PC-3 (cell line): ENCODE results near the gene ANAPC10. TPM values are rescaled to one million over a fixed set of nuclear protein-coding genes. Genes with fewer than 3 reads are reported as not detected.

ENCODE experiments used
- ATAC-seq: fragments of 200-7000 bp; cut with Tn5 transposase; 2 replicates; pipeline ENCODE4 v1.9.1; 2020; ENCODE audit warnings: mild to moderate bottlenecking, moderate library complexity
- BruUV-seq: library from RNA; stranded (reverse); fragments of 400-500 nt; replicated peaks from 2 replicates; lab custom pipeline; 2021; lab: Mats Ljungman, UMichigan
- CTCF ChIA-PET: fragments of 300-600 bp; sonication (Branson Sonifier 250); formaldehyde crosslinking; loops from one replicate; lab custom pipeline; 2022; ENCODE audit warnings: antibody characterized with exemption; lab: Charles Lee
- POLR2A ChIA-PET: fragments of 300-600 bp; sonication (Branson Sonifier 250); formaldehyde crosslinking; loops from one replicate; lab custom pipeline; 2022; ENCODE audit warnings: antibody characterized with exemption; ENCODE audit not compliant: unreplicated experiment; lab: Charles Lee
- DNase-seq: peaks from one replicate; pipeline ENCODE4 v3.0.0-alpha.2; 2015
- H2AFZ ChIP-seq: fragments of 300-600 bp; sonication (generic); 2 replicates; pipeline ENCODE4 v1.6.0; 2016; ENCODE audit warnings: antibody characterized with exemption, low read length
- H3F3A ChIP-seq: fragments of 300-600 bp; sonication (generic); one replicate; pipeline ENCODE4 v1.6.0; 2017; ENCODE audit warnings: antibody characterized with exemption, low read length, control low read depth, mild to moderate bottlenecking; ENCODE audit not compliant: unreplicated experiment
- H3K27ac ChIP-seq: fragments of 300-600 bp; sonication (generic); 2 replicates; pipeline ENCODE4 v1.5.1; 2016; ENCODE audit warnings: mild to moderate bottlenecking, low read length
- H3K27me3 ChIP-seq: fragments of 300-600 bp; sonication (generic); 2 replicates; pipeline ENCODE4 v1.6.1; 2016; ENCODE audit warnings: low read length, mixed read lengths
- H3K36me3 ChIP-seq: fragments of 300-600 bp; sonication (generic); 2 replicates; pipeline ENCODE4 v1.6.1; 2016; ENCODE audit warnings: low read depth, mixed run types, low read length, mixed read lengths
- H3K4me1 ChIP-seq: fragments of 300-600 bp; sonication (generic); 2 replicates; pipeline ENCODE4 v1.5.1; 2016; ENCODE audit warnings: low read length; ENCODE audit not compliant: insufficient read depth
- H3K4me2 ChIP-seq: fragments of 300-600 bp; sonication (generic); 2 replicates; pipeline ENCODE4 v1.6.0; 2016; ENCODE audit warnings: low read length
- H3K4me3 ChIP-seq: fragments of 300-600 bp; sonication (generic); 2 replicates; pipeline ENCODE4 v1.5.1; 2016; ENCODE audit warnings: mild to moderate bottlenecking, low read length, mixed read lengths
- H3K79me2 ChIP-seq: fragments of 300-600 bp; sonication (generic); 2 replicates; pipeline ENCODE4 v1.6.1; 2017; ENCODE audit warnings: low read length, mixed read lengths
- H3K9ac ChIP-seq: fragments of 300-600 bp; sonication (generic); 2 replicates; pipeline ENCODE4 v1.6.0; 2016; ENCODE audit warnings: mild to moderate bottlenecking, low read length
- H3K9me2 ChIP-seq: fragments of 300-600 bp; sonication (generic); replicated peaks from 2 replicates; pipeline ENCODE4 v1.6.1; 2016; ENCODE audit warnings: mixed run types, low read length, mixed read lengths
- H3K9me3 ChIP-seq: fragments of 300-600 bp; sonication (generic); 2 replicates; pipeline ENCODE4 v1.6.1; 2016; ENCODE audit warnings: low read length, mixed read lengths
- H4K20me1 ChIP-seq: fragments of 300-600 bp; sonication (generic); 2 replicates; pipeline ENCODE4 v1.6.1; 2016; ENCODE audit warnings: low read length, mixed read lengths
- CTCF ChIP-seq: fragments of 300-600 bp; sonication (generic); conservative IDR thresholded peaks from 2 replicates; pipeline ENCODE4 v1.5.1; 2017; ENCODE audit warnings: antibody characterized with exemption, low read depth, mild to moderate bottlenecking, low read length
- EZH2 ChIP-seq: fragments of 300-600 bp; sonication (generic); IDR thresholded peaks from one replicate; pipeline ENCODE4 v1.6.1; 2017; ENCODE audit warnings: antibody characterized with exemption, mild to moderate bottlenecking, low read length; ENCODE audit not compliant: unreplicated experiment
- EZH2phosphoT487 ChIP-seq: fragments of 300-600 bp; sonication (generic); IDR thresholded peaks from 2 replicates; pipeline ENCODE4 v1.6.1; 2018; ENCODE audit warnings: mild to moderate bottlenecking, antibody characterized with exemption, low read length, borderline replicate concordance
- intact Hi-C: fragments of 100-400 bp; cut with micrococcal nuclease; formaldehyde crosslinking; loops from 2 replicates; pipeline ENCODE4 v1.9.0; 2023
- total RNA-seq: library from RNA; depleted of rRNA; stranded (reverse); fragments of >200 nt; gene quantifications from 2 replicates; pipeline ENCODE4 v1.2.3, GENCODE V29; 2014

ANAPC10 gene
- total RNA-seq, 1 experiment from 2014 or later = 33.1 TPM

- Histone ChIP-seq H3K4me3 (no peak overlapping the region), H3K4me1 (peaks cover 6% of the 10 kb centered on the region), H3K79me2 (no peaks in the 10 kb centered on the region), H3K9ac (no peak overlapping the region), H3F3A (no peaks in the 10 kb centered on the region), H3K27me3 (no peaks in the 10 kb centered on the region), H3K27ac (no peak overlapping the region), H3K9me3 (no peaks in the 10 kb centered on the region), H4K20me1 (no peaks in the 10 kb centered on the region), H3K36me3 (peaks cover 4% of the 10 kb centered on the region; the same call in 1 of the 2 replicates), H3K9me2 (no peaks in the 10 kb centered on the region), H2AFZ (no peak overlapping the region), H3K4me2 (0 out of 2 replicates have a peak overlapping the region, but pooled peaks have one; percentile 5)
- peak; percentile 49 for ATAC-seq
- intact Hi-C loops = loop anchor here (10.0 kb wide), 1 partner anchor 315 kb away; no protein-coding TSS in a partner anchor
- BruUV-seq = no TSS peak
- no peak for TF ChIP-seq CTCF
- TF ChIP-seq EZH2 = no peak
- TF ChIP-seq EZH2phosphoT487 = no peak
- peak; percentile 71 for DNase-seq
- CTCF ChIA-PET = no interaction called here
- POLR2A ChIA-PET = no interaction called here
Observed at GRCh38 chr4:145069361-145069760, 28.6 kb downstream of the ANAPC10 start.

GRCh38 chr4:145066063-145066501, 31.9 kb downstream of the ANAPC10 start:
- CTCF ChIA-PET = no interaction called here
- intact Hi-C loops = loop anchor here (10.0 kb wide), 1 partner anchor 311 kb away; no protein-coding TSS in a partner anchor
- ATAC-seq (peak; percentile 51), DNase-seq (no peak)
- H2AFZ ChIP-seq = no peak overlapping the region
- H4K20me1 ChIP-seq = no peaks in the 10 kb centered on the region
- no peak overlapping the region for H3K9ac ChIP-seq
- peaks cover 6% of the 10 kb centered on the region for H3K4me1 ChIP-seq
- POLR2A ChIA-PET = no interaction called here
- no TSS peak for BruUV-seq
- H3K4me2 ChIP-seq = no peak overlapping the region
- no peaks in the 10 kb centered on the region for H3K9me3 ChIP-seq
- H3K27ac ChIP-seq = no peak overlapping the region
- H3F3A ChIP-seq = no peaks in the 10 kb centered on the region
- peaks cover 4% of the 10 kb centered on the region; the same call in 1 of the 2 replicates for H3K36me3 ChIP-seq
- no peak overlapping the region for H3K4me3 ChIP-seq
- H3K27me3 ChIP-seq = no peaks in the 10 kb centered on the region
- TF ChIP-seq CTCF = no peak
- no peak for TF ChIP-seq EZH2
- TF ChIP-seq EZH2phosphoT487 = no peak
- no peaks in the 10 kb centered on the region for H3K79me2 ChIP-seq
- no peaks in the 10 kb centered on the region for H3K9me2 ChIP-seq

- no peaks in the 10 kb centered on the region for H4K20me1 ChIP-seq
- TF ChIP-seq EZH2phosphoT487 = no peak
- no peak for TF ChIP-seq EZH2
- TF ChIP-seq CTCF = peak; percentile 85
- BruUV-seq = no TSS peak
- H3K4me1 ChIP-seq = no peaks in the 10 kb centered on the region
- no peaks in the 10 kb centered on the region for H3K27me3 ChIP-seq
- H3K9me2 ChIP-seq = no peaks in the 10 kb centered on the region
- H3K9ac ChIP-seq = no peak overlapping the region
- CTCF ChIA-PET = interaction anchor here (0.7 to 0.9 kb wide), 2 partner anchors 37 to 370 kb away, joined by 3 read pairs; partner anchors contain the start of genes ABCE1 and ANAPC10
- peak; percentile 64 for ATAC-seq
- H3K4me2 ChIP-seq = no peak overlapping the region
- no peak overlapping the region for H2AFZ ChIP-seq
- intact Hi-C loops = loop anchor here (1.0 to 10.0 kb wide), 7 partner anchors 271 to 887 kb away; no protein-coding TSS in a partner anchor
- POLR2A ChIA-PET = no interaction called here
- H3K27ac ChIP-seq = no peak overlapping the region
- H3F3A ChIP-seq = no peaks in the 10 kb centered on the region
- no peaks in the 10 kb centered on the region for H3K9me3 ChIP-seq
- no peaks in the 10 kb centered on the region for H3K36me3 ChIP-seq
- H3K79me2 ChIP-seq = no peaks in the 10 kb centered on the region
- no peak overlapping the region for H3K4me3 ChIP-seq
- DNase-seq = peak; percentile 77
Observed at GRCh38 chr4:145061318-145061920, 36.6 kb downstream of the ANAPC10 start.
